Endothelial cell of hepatic sinusoid (primary cell): ENCODE results near the gene CACNA1C.
"Not testable (repeated sequence)": the region's sequence is repeated elsewhere in the genome, so short reads cannot be mapped to it uniquely, and the experiment has no call there.

Experiments
- in situ Hi-C: cut with HindIII; loops from 2 replicates; pipeline ENCODE4 v1.10.0; 2017; ENCODE audit warnings: low sequenced_read_pairs

Gene CACNA1C

DNA sequence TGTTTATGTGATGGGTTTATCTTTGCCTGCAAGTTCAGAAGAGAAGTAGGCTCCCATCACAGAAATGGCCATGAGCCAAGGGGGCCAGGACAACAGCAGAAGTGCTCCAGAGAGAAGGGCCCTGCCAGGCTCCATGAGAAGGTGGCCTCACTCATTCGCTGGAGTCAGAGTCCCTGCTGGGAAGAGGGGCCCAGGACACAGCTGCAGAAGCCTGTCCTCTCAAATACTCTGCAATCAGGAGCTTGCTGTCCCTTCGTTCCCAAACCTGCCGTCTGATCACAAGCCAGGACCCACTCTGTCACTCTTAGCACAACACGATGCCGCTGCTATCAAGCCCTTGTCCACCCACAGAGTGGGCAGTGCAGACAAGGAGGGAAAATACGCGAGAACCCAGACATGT is 435.8 kb downstream of the CACNA1C start:
- in situ Hi-C loops, result no loop called here

DNA sequence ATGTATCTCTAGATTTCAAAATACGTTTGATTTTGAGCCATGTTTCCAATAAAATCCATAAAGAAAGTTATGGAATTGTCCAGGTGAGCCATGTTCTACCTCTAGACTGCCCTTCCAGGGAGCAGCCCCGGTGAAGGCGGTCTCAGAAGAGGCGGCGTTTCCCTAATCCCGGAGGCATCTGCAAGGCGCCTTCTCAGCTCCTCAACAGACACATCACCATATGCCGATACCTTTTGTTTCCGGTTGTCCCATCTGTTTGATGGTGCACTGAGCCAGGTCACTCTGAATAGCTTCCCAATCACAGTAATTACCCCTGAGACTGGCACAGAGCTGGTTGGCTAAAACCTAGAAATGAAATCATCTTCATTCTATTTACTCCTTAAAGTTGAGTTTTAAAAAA is 436.5 kb downstream of the CACNA1C start:
- in situ Hi-C loops, result no loop called here

DNA sequence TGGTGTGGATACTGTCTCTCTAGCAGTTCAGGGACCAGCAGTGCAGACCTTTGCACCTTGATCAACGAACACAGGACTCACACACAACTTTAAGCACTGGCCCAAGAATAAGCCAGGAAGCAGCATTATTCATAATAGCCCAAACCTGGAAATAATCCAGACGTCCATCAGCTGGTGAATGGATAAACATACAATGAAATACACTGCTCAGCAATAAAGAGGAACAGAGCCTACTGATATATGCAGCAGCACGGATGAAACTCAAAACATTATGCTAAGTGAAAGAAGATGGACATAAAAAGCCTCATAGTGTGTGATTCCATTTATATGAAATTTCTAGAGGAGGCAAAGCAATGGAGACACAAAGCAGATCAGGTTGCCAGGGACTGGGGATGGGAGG is 438.0 kb downstream of the CACNA1C start:
- in situ Hi-C loops, result no loop called here

DNA sequence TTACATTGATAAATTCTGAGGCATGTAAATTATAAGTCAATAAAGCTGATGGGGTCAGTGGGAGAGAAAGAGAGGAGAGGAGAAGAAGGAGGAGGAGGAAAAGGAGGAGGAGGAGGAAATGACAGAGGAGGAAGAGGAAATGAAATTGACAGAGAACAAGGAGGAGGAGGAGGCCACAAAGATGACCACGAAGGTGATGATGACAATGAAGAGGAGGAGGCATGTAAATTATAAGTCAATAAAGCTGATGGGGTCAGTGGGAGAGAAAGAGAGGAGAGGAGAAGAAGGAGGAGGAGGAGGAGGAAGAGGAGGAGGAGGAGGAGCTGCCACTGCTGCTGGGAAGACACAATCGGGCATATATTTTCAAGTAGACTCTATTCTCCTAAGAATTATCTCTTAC is 438.6 kb downstream of the CACNA1C start:
- in situ Hi-C loops, result not testable (repeated sequence)

DNA sequence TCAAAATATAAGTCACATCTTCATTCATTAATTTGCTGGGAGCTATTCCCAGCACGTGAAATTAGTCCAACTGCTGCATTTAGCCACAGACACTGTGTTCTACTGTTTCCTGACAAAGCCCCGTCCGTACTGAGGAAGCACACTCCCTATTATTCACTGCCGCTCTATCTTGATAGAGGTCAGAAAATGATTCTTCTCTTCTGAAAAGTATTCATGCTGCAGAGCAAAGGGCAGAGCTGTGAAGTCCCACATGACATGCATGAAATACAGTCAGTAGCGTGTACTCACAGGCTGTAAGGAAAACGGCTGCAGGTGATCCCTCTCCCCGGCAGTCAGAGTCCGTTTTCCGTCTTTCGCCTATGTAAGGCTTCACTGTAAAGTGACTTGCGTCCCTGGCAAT is 439.4 kb downstream of the CACNA1C start:
- in situ Hi-C loops, result no loop called here

DNA sequence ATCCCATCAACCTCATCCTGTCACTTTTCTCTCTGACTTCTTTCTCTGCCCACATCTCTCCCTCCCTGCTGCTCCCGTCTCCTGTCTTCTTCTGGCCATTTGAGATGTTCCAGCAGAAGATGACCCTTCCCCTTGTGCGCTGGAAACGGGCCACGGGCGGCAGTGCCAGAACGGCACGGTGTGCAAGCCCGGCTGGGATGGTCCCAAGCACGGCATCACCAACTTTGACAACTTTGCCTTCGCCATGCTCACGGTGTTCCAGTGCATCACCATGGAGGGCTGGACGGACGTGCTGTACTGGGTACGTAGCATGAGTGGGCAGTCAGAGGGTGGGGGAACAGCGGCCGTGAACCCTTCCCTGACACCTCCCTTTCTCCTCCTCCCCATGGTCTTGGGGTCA is 440.3 kb downstream of the CACNA1C start:
- in situ Hi-C loops, result no loop called here

DNA sequence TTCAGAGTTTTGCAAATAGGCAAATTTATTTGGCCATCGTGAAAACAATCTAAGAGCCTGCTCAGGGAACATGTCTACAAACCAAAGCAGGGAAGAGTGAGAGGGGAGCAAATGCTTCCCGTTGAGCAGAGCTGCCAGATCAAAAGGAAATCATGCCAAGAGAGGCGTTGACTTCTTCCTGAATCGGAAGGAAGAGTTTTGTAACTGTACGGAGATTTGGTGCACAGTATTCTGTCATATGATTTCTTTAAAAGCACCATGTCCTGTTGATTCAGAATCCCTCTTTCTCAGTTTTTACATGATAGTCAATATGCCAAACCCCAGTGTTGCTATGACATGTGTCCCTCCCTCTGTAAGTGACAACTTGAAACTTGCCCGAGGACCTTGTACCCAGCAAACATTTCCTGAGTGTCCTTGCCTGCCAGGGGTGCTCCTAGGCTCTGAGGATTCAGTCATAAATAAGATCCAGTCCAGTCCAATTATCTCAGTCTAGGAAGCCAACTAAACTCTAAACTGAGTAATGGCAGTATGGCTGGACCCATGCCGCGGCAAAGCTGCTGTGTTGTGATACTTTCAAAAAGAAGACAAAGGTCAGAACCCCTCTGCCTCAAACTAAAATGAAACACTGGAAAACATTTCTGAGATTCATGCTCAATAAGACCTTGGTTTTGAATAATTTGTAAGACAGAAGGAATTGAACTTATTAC is 441.9 kb downstream of the CACNA1C start:
- in situ Hi-C loops, result no loop called here

DNA sequence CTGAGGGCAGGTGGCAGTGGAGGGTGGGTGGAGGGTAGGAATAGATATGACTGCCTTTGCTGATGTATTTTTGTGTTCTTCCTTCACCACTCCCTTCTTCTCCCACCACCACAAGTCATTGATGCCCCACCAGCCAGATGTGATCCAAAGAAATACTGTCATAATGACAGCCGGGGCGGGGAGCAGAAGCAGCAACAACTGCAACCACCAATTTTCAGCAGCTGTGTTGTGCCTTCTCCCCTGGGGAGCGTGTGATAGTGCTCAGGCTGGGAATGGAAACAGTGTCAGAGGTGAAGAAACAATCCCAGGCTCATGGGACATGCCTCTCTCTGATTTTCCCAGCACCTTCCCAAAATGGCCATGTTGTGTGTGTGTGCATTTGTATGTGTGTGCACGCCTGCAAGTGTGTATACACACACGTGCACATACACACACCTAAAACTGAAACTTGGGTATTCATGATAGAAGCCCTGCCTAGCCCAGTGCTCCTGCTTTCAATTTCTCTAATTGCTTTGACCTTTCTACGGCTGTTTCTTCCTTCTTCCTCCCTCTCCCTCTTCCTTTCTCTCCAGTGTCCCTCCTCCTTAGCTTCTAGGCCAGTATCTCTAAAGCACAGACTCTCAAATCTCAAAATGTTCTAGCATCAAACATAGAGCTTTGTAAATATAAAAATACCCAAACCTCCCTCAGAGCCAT is 442.8 kb downstream of the CACNA1C start:
- in situ Hi-C loops, result no loop called here

DNA sequence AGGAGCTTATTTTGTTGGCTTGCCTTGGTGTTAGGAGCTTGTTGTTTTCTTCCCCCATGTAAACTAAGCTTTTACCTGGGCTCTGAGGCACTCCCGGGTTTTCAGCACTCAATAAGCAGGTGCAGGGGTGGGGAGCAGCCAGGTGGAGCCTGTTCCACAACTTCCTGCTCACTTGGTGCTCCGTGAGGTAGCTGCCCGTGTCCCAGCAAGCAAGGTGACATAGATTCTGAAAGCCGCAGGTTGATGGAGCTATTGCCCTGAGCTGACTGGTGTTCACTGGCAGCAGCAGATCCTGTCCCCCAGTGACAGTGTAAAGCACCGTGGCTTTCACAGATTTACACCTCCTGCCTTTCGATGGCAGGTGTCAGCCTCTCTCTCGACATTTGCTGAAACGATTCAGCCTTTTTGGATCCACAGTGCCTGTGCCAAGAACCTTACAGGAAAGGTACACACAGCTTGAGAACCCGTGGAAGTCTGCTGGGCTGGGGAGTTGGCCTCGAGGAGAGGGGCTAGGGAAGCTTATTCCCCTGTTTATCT is 446.2 kb downstream of the CACNA1C start:
- in situ Hi-C loops, result no loop called here

DNA sequence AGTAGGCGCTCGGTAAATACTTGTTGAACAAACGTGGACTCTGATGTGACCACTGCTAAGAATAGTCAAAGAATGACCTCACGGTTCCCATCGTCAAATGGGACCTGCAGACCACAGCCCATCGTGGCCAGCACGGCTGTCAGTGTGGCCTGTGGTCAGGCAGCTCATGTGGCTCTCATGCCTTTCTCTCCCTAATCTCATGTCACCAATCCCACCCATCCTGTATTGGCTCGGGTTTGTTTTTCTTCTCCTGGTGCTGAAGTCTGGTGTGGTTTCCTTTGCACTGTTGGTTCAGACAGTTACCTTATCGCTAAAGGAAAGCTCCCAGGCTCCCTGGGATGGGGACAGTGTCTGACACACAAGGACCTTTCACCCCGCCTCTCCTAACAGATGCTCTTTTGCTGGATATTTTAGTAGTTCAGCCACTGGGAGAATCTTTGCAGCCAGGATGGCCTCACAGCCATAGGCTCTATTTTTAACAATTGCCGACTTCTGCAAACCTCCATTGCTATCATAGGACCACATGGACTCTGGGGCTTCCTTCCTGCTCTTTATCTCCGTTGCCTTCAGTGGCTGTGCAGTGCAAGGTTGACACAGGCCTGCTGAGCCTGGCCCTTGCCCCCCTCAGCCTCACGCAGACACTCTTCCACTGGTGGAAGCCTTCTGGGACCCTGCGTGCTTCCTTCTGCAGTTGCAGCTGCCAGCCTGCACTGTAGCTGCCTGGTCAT is 448.8 kb downstream of the CACNA1C start:
- in situ Hi-C loops, result no loop called here

DNA sequence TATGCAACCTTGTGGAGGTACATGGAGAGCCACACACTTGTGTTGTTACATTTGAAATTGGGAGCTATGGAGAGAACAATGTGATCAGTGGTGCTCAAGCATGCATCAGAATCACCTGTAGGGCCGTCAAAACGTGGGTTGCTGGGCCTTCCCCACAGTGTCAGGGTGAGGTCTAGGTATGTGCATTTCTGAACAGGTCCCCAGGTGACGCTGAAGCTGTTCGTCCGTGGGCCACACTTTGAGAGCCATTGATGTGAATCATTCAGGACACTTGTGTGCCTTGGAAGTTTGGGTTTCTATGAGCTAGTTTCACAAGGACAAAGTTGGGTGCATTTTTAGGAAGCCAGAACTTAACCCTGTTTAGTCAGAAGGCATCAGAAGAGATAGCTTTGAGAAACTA is 450.2 kb downstream of the CACNA1C start:
- in situ Hi-C loops, result no loop called here

DNA sequence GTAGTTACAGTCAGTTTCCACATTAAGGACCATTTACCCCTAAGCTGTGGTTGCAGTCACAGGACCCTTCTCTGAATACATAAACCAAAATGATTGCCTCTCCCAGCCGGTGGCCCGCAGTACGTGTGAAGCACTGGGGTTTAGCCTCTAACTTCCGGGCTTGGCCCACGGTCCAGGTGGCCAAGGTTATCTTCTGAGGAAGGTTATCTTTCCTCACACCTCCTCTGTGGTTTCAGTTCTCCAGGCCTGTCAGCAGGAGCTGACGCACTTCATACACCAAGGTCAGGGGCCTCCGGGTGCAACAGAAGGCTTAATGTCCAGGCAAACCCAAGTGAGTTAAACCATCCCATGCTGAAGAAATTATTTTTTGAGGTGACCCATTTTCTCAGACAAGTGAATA is 451.0 kb downstream of the CACNA1C start:
- in situ Hi-C loops, result no loop called here

DNA sequence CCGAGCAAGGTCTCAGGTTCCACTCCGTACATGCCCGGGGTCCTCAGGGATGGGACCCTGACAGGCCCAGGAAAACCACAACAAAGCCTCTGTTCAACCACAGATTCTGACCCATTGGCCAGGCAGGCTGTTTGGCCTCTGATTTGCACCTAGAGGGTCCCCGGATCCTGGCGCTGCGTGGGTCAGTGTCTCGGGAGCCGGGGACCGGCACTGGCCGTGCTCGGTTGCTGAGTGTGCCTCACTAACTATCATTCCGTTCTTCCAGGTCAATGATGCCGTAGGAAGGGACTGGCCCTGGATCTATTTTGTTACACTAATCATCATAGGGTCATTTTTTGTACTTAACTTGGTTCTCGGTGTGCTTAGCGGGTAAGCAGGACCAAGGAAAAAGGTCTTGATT is 451.8 kb downstream of the CACNA1C start:
- in situ Hi-C loops, result no loop called here

DNA sequence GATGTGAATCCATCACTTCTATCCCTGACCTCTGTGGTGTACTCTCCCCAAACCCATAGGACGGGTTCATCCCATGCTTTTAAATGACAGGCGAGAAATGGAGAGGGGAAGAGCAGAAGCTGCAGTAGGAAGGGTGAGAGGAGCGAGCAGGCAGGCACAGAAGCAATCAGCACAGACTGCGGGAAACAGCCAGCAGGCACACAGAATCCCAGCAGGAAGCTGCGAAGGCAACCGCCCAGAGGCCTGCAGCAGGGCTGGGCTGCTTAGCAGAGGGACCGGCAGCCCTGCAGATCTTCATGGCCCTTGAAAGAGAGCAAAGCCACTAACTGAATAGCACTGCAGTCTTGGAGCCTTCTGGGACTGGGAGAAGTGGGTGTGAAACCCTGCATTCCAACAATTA is 455.0 kb downstream of the CACNA1C start:
- in situ Hi-C loops, result loop anchor here (5.0 kb wide), 1 partner anchor 39 kb away; no protein-coding TSS in a partner anchor

DNA sequence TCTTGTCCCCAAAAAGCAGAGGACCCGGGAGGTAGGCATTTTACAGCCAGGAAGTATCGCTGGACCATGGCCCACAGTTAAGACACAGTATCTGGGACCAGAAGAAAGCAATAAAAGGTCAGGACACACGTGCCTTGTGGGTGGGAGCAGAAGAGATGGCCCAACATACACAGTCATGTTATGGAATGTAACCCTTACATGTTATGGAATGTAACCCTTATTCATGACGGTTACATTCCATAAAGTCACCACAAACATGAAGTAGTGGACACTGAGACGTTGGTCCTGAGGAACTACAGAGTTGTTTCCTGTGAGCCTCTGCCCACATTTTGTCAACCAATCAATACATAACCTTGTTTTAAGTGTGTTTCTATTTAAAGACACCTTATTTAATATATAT is 456.4 kb downstream of the CACNA1C start:
- in situ Hi-C loops, result loop anchor here (5.0 kb wide), 1 partner anchor 38 kb away; no protein-coding TSS in a partner anchor

DNA sequence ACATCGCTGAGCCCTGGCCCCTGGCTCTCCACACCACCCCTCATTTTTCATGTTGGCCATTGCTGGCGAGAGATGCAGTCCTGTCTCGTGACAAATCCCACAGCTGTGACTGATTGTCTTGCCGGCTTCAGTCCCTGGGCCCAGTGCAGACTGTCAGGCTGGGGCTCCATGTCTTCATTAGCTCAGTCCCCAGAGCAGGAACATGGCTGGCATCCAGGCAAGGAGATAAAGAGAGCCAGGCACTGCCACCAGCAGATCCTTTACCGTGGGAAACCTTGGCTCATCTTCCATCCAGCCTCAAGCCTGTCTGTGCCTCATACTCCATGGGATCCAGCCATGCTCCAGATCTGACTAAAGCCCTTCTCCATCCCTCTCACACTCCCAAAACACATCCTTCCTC is 457.3 kb downstream of the CACNA1C start:
- in situ Hi-C loops, result no loop called here

DNA sequence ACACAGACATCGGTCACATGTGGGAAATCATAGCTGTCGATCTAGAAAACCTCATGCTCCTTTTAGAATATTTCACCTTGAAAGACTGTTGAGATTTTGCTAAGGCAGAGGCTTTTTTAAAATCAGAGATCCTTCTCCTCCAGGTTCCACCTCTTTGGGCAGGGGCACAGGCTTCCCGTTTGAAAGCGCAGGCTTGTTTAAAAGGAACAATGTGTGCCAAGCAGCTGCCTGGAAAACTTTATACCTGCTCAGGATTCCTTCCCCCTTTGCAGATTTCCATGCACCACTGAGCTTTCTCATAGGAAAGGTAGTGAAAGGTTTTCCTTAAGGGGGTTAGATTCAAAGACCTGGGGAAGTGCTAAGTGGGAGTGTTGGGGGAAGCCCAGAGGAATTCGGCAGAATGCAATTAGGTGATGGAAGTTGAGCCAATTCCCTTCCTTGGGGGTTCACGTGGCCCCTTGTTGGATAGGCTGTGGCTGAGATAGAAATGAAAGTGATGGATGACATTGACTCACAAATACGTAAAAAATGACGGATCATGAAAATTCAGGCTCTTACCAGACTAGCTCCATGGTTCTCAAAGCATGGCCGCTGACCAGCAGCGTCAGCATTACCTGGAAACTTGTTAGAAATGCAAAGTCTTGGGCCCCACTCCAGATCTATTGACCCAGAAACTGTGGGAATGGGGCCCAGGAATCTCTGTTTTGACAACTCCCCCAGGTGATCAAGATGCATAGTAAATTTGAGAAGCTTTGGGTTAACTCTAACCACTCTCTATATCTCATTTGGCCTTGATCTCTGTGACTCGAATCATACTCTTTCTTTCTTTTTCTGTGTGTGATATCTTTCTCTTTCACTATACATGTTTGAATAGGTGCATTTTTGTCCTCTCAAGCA is 460.6 kb downstream of the CACNA1C start:
- in situ Hi-C loops, result no loop called here

DNA sequence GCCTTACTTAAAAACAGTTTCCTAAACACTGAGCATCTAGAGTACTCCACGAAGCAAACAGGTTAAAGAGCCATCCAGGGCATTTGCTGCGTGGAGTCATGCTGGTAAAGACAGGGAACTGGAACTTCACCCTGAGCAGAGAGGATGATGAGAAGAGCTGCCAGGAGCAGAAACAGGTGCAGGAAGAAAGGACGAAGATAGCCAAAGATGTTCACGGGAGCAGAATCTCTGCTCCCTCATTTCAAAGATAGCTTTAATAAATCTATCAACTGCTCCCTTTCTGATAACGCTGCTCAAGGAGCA is 461.2 kb downstream of the CACNA1C start:
- in situ Hi-C loops, result no loop called here

DNA sequence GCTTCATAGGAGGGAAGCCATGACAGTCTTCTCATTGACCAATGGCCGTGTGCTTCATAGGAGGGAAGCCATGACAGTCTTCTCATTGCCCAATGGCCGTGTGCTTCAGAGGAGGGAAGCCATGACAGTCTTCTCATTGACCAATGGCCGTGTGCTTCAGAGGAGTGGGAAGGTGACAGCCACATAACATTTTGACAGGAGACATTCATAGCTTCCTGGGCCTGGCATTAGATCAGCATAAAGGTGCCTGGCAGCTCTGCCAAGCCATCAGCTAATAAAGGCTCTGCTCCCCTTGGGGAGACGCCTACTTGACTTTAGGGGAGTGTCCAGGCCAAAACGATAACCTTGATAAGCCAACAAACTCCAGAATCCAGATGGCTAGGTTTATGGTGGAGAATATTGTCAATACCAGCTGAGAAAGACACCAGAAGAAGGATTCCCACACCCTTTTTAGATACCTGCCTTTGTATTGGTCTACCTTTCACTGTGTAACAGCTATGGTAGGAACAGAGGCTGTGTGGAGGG is 468.0 kb downstream of the CACNA1C start:
- in situ Hi-C loops, result no loop called here

DNA sequence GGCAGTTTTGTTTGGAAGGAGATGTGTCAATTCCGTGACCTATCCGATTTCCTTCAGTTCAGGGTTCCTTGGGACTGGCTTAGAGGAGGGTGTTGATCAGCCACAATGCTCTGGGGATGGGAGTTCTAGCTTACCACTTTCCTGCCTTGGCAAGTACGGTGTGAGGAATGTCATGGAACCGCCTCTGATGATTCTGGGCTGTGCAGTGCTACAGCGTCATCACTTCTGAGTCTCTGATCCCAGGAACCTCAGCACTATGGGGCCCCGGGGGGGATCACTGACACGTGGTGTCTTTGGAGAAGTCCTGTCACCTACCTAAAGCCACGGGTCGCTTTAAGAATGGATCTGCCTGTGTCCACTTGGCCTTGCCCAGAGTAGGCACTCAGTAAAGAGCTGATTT is 470.5 kb downstream of the CACNA1C start:
- in situ Hi-C loops, result no loop called here

DNA sequence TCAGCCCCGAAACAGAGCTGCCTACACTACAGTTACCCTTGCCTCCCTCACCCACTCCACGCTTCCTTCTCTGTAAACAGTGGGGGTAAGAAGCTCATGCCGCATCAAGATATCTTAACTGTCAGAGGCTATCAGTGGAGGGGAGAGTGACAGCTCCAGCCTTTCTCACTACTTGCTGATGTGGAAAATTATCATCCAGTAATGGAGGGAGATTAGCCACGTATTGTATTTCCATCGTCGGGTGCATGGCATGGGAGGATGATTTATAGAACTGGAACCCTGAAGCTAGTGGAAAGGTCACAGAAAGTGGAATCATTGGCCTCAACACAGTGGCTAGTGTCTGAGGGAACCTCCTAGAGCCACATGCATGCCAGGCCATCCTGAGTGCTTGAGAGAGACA is 471.1 kb downstream of the CACNA1C start:
- in situ Hi-C loops, result no loop called here
